Kidney epithelial cell (primary cell): ENCODE results near the gene PEAK3. TPM values are rescaled to one million over a fixed set of nuclear protein-coding genes. Genes with fewer than 3 reads are reported as not detected.

Experiments
- DNase-seq: peaks from one replicate; pipeline ENCODE4 v3.0.0-alpha.2; 2010; ENCODE audit warnings: low read depth
- H3K27me3 ChIP-seq: 2 replicates; pipeline ENCODE4 v1.6.0; 2011; ENCODE audit warnings: low read length; ENCODE audit not compliant: control insufficient read depth, insufficient read depth
- H3K36me3 ChIP-seq: 2 replicates; pipeline ENCODE4 v1.5.1; 2011; ENCODE audit warnings: low read length; ENCODE audit not compliant: control insufficient read depth, insufficient read depth
- H3K4me3 ChIP-seq: 2 replicates; pipeline ENCODE4 v1.5.1; 2011; ENCODE audit warnings: low read depth, mild to moderate bottlenecking, control low read depth, low read length
- total RNA-seq: library from RNA; depleted of rRNA; stranded (reverse); fragments of >200 nt; gene quantifications from 2 replicates; pipeline ENCODE4 v1.2.3, GENCODE V29; 2015
- TF ChIP-seq, protein P1 (sequence below): IDR thresholded peaks from 2 replicates; pipeline ENCODE4 v1.5.1; 2011; ENCODE audit warnings: mild to moderate bottlenecking, moderate library complexity, low read length, control low read depth, inconsistent platforms; ENCODE audit not compliant: insufficient read depth, poor library complexity, severe bottlenecking

PEAK3 gene
- total RNA-seq, 1 donor from 2014 or later, result not detected

- H3K36me3 ChIP-seq, result peaks cover under 1% of the 10 kb centered on the region
Observed at GRCh38 chr19:2236064-2236313, 46.0 kb downstream of the PEAK3 start.

GRCh38 chr19:2235381-2236063 lies 46.5 kb downstream of the PEAK3 start:
- Histone ChIP-seq H3K36me3 (peaks cover 1% of the 10 kb centered on the region), H3K27me3 (no peaks in the 10 kb centered on the region), H3K4me3 (peak overlapping the region; percentile 85)
- no peak for DNase-seq
- TF ChIP-seq, protein P1, sequence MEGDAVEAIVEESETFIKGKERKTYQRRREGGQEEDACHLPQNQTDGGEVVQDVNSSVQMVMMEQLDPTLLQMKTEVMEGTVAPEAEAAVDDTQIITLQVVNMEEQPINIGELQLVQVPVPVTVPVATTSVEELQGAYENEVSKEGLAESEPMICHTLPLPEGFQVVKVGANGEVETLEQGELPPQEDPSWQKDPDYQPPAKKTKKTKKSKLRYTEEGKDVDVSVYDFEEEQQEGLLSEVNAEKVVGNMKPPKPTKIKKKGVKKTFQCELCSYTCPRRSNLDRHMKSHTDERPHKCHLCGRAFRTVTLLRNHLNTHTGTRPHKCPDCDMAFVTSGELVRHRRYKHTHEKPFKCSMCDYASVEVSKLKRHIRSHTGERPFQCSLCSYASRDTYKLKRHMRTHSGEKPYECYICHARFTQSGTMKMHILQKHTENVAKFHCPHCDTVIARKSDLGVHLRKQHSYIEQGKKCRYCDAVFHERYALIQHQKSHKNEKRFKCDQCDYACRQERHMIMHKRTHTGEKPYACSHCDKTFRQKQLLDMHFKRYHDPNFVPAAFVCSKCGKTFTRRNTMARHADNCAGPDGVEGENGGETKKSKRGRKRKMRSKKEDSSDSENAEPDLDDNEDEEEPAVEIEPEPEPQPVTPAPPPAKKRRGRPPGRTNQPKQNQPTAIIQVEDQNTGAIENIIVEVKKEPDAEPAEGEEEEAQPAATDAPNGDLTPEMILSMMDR, result no peak

More at GRCh38 chr19:2236064-2236313, 46.0 kb downstream of the PEAK3 start:
- Histone ChIP-seq H3K4me3 (peak overlapping the region; percentile 85), H3K27me3 (no peaks in the 10 kb centered on the region)
- TF ChIP-seq, protein P1, result no peak
- DNase-seq, result no peak

- DNase-seq, result no peak
- peak overlapping the region; percentile 85 for H3K4me3 ChIP-seq
- TF ChIP-seq, protein P1, result no peak
- H3K27me3 ChIP-seq, result no peaks in the 10 kb centered on the region
- peaks cover 1% of the 10 kb centered on the region for H3K36me3 ChIP-seq
Observed at GRCh38 chr19:2234996-2235380, 47.0 kb downstream of the PEAK3 start.

GRCh38 chr19:2233601-2234280 lies 48.2 kb downstream of the PEAK3 start:
- TF ChIP-seq, protein P1, result no peak
- peaks cover 1% of the 10 kb centered on the region for H3K36me3 ChIP-seq
- H3K4me3 ChIP-seq, result no peak overlapping the region

GRCh38 chr19:2232286-2233151 lies 49.5 kb downstream of the PEAK3 start:
- peaks cover 1% of the 10 kb centered on the region for H3K36me3 ChIP-seq
- no peak overlapping the region for H3K4me3 ChIP-seq
- no peaks in the 10 kb centered on the region for H3K27me3 ChIP-seq
- TF ChIP-seq, protein P1, result no peak
- DNase-seq, result no peak

More at GRCh38 chr19:2233601-2234280, 48.2 kb downstream of the PEAK3 start:
- no peaks in the 10 kb centered on the region for H3K27me3 ChIP-seq
- DNase-seq, result no peak
